ENCODE data around the gene MAD2L1BP. TPM values are rescaled to one million over a fixed set of nuclear protein-coding genes. Genes with fewer than 3 reads are reported as not detected.

Gene MAD2L1BP
- total and polyA plus RNA-seq, 2 donors (not counting 3 experiments of a cell fraction or from before 2014, with no cell fraction given) = 32.3 to 62.0 TPM

DNA sequence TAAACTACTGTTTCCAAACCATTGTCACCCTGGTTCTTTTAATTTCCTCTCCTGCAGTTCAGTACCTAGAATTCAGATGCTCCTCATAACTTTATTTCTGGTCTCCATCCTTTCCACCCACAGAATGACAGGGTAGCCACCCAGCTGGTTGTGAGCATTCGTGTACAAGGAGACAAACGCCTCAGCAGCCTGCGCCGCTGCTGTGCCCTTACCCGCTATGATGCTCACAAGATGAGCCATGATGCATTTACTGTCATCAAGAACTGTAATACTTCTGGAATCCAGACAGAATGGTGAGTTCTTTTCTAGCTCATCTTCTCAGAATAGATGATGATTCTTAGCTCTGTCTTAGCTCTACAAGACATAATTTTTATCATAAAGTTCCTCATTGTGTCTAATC is 25.2 kb upstream of the MAD2L1BP start:
- no peak overlapping the region for H2AFZ ChIP-seq (ENCODE audit: low read depth, low read length)
- no peaks in the 10 kb centered on the region for H4K20me1 ChIP-seq (replicated peaks; ENCODE audit: control insufficient read depth, extremely low read depth, insufficient read depth, low read length)
- H3K9me3 ChIP-seq (replicated peaks; ENCODE audit: control insufficient read depth, insufficient read depth, low read length) = no peaks in the 10 kb centered on the region
- no peak overlapping the region for H3K9ac ChIP-seq (replicated peaks; ENCODE audit: extremely low read depth, insufficient read depth, low read length)
- peaks cover 12 to 16% of the 10 kb centered on the region in 2 experiments for H3K36me3 ChIP-seq (ENCODE audit: control insufficient read depth in 2 of 2, extremely low read depth in 1 of 2, insufficient read depth in 2 of 2, low read length in 2 of 2)
- DNase-seq (ENCODE audit: low read depth, low spot score) (no peak), FAIRE-seq (no peak)
- ChIA-PET CTCF (interaction anchor here (1.0 to 1.5 kb wide), 3 partner anchors 9 to 468 kb away, joined by 4 to 6 read pairs (median 6); no protein-coding TSS in a partner anchor), POLR2A (interaction anchor here (0.6 to 0.7 kb wide), 3 partner anchors 10 to 32 kb away, joined by 3 to 4 read pairs (median 4); partner anchors contain the start of gene GTPBP2)
- no peak overlapping the region for H3K4me3 ChIP-seq (replicated peaks in 1 of 3; ENCODE audit: insufficient read depth in 1 of 3, low read depth in 1 of 3, low read length in 3 of 3)
- no peaks in the 10 kb centered on the region for H3K27me3 ChIP-seq (ENCODE audit: control insufficient read depth in 2 of 2, insufficient read depth in 2 of 2, low read length in 2 of 2)
- H3K27ac ChIP-seq (ENCODE audit: insufficient read depth, low read depth, low read length) = no peak overlapping the region
- intact Hi-C loops (cut with micrococcal nuclease) (no loop called here), dilution Hi-C loops (cut with MboI; ENCODE audit: extremely low pct_ligation_motif_present, low sequenced_read_pairs) (no loop called here)
- no TSS peak for BruUV-seq (replicated peaks)
- TF ChIP-seq POLR2AphosphoS5 (IDR thresholded peaks at IDR 0.05; ENCODE audit: insufficient read depth, low read depth, low read length) (no peak), MYC (IDR thresholded peaks at IDR 0.05; ENCODE audit: low read depth, low read length) (no peak), JUN (IDR thresholded peaks at IDR 0.05; ENCODE audit: borderline replicate concordance, insufficient read depth, insufficient read length, low read depth) (no peak), EZH2 (IDR thresholded peaks at IDR 0.05; ENCODE audit: borderline replicate concordance, low read depth, low read length, severe bottlenecking) (no peak), CTCF (IDR thresholded peaks at IDR 0.05; ENCODE audit: extremely low read depth in 1 of 2, insufficient read depth in 1 of 2, low read depth in 1 of 2, low read length in 2 of 2) (no peak), GATA2 (IDR thresholded peaks at IDR 0.05; ENCODE audit: insufficient read depth, insufficient read length, low read depth, low read length) (no peak), FOS (IDR thresholded peaks at IDR 0.05; ENCODE audit: borderline replicate concordance, insufficient read depth, low read length) (no peak), POLR2A (IDR thresholded peaks at IDR 0.05; ENCODE audit: low read depth, low read length) (no peak)
- TF ChIP-seq, protein P1, sequence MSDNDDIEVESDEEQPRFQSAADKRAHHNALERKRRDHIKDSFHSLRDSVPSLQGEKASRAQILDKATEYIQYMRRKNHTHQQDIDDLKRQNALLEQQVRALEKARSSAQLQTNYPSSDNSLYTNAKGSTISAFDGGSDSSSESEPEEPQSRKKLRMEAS (IDR thresholded peaks at IDR 0.05; ENCODE audit: insufficient read depth, insufficient read length) = no peak
- H3K9me1 ChIP-seq (replicated peaks; ENCODE audit: control insufficient read depth, extremely low read depth, insufficient read depth, low read length) = no peaks in the 10 kb centered on the region
- H3K79me2 ChIP-seq (ENCODE audit: control insufficient read depth, insufficient read depth, low read length) = no peaks in the 10 kb centered on the region
- no peaks in the 10 kb centered on the region for H3K4me1 ChIP-seq (ENCODE audit: control insufficient read depth, extremely low read depth, insufficient read depth, low read length)
- no peak overlapping the region for H3K4me2 ChIP-seq (ENCODE audit: insufficient read depth, low read length)
